ENCODE data around the gene AP5S1. TPM values are rescaled to one million over a fixed set of nuclear protein-coding genes. Genes with fewer than 3 reads are reported as not detected.
A peak's percentile ranks its signal among the peaks of the same experiment; 100 is the strongest.

AP5S1 gene
- total RNA-seq, 1 donor from 2014 or later = 6.1 TPM

DNA sequence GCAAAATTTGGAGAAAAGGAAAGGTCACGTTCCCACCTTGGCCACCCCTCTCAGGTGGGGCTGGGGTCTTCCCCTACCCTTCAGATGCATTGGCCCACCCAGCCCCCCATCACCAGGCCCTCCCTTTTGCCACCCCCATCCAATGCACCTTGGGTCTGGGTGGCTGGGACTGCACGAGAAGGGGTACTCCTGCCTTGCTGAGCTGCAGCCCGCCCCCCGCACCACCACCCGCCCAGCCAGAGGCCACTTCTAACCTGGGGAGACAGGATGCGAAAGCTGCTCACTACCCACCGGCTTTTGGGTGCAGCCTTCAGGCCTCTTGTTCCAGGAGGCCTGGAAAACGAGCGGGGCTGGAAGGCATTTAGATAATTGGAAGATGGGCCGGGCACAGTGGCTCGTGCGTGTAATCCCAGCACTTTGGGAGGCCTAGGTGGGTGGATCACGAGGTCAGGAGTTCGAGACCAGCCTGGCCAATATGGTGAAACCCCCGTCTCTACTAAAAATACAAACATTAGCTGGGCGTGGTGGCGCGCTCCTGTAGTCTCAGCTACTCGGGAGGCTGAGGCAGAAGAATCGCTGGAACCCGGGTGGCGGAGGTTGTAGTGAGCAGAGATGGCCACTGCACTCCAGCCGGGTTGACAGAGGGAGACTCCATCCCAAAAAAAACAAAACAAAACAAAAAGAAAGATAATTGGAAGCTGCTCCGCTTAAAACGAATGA, 25.5 kb upstream of the AP5S1 start:
- no peaks in the 10 kb centered on the region for H3K27me3 ChIP-seq
- intact Hi-C loops (cut with DNase I) = no loop called here
- H3K4me1 ChIP-seq = peaks cover 47% of the 10 kb centered on the region
- no peaks in the 10 kb centered on the region for H3K36me3 ChIP-seq
- TF ChIP-seq POLR2A (IDR thresholded peaks at IDR 0.05) (no peak), POLR2AphosphoS5 (IDR thresholded peaks at IDR 0.05; ENCODE audit: insufficient read depth in 1 of 2, low read depth in 1 of 2) (no peak)
- TF ChIP-seq, protein P1, sequence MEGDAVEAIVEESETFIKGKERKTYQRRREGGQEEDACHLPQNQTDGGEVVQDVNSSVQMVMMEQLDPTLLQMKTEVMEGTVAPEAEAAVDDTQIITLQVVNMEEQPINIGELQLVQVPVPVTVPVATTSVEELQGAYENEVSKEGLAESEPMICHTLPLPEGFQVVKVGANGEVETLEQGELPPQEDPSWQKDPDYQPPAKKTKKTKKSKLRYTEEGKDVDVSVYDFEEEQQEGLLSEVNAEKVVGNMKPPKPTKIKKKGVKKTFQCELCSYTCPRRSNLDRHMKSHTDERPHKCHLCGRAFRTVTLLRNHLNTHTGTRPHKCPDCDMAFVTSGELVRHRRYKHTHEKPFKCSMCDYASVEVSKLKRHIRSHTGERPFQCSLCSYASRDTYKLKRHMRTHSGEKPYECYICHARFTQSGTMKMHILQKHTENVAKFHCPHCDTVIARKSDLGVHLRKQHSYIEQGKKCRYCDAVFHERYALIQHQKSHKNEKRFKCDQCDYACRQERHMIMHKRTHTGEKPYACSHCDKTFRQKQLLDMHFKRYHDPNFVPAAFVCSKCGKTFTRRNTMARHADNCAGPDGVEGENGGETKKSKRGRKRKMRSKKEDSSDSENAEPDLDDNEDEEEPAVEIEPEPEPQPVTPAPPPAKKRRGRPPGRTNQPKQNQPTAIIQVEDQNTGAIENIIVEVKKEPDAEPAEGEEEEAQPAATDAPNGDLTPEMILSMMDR (IDR thresholded peaks at IDR 0.05) = no peak
- no peaks in the 10 kb centered on the region for H3K9me3 ChIP-seq
- peak overlapping the region; percentile 61 to 70 for H3K4me3 ChIP-seq
- DNase-seq (ENCODE audit: extremely low spot score in 2 of 2) = peak in 1 of 2 donors; percentile 87
- peak overlapping the region; percentile 95 for H3K27ac ChIP-seq

DNA sequence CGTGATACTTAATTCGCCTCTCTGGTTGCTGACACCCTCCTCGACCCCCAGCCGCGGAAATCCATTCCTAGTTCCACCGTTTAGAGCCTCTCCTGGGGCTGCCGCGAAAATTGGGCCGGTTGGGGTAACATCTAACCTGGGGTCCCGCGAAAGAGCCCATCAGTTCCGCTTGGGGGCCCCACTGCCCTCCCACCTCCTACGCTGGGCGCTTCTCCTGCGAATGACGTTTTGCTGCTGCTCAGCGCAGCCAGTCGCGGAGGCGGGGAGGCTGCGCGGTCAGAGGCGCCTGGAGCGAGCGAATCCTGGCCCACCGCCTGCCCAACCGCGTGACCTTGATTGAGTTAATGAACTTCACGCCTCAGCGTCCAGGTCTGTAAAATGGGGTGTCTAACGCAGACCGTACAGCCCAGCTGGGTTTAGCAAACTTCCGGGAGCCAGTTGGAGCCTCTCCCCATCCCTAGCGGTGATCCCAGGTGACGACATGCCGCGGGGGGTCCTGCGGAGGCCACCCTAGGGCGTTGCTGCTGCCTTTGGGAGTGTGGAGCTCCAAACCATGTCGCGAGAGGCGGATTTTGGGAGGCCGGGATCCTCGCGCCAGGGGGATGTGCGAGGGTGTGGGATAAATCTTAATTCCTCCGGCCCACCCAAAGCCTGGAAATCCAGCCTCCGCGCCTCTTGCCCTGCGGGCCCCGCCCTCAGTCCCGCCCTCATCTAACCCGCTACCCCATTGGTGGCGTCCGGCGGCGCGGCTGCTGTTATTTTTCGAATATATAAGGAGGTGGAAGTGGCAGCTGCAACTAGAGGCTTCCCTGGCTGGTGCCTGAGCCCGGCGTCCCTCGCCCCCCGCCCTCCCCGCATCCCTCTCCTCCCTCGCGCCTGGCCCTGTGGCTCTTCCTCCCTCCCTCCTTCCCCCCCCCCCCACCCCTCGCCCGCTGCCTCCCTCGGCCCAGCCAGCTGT, 24.6 kb upstream of the AP5S1 start, which contains the start of gene CDC25B:
TSS of gene CDC25B (plus strand) at position 800 of the 958 bp plus-strand sequence. CDS start 222 bp downstream, outside the sequence.
- peak in 1 of 2 donors; percentile 68 for TF ChIP-seq POLR2A (IDR thresholded peaks at IDR 0.05)
- TF ChIP-seq, protein P1 (IDR thresholded peaks at IDR 0.05) = peak in 2 of 3 experiments; percentile 58 to 89
- TF ChIP-seq POLR2AphosphoS5 (IDR thresholded peaks at IDR 0.05; ENCODE audit: insufficient read depth in 1 of 2, low read depth in 1 of 2) = peak; percentile 67 to 97
- H3K9me3 ChIP-seq = no peaks in the 10 kb centered on the region

DNA sequence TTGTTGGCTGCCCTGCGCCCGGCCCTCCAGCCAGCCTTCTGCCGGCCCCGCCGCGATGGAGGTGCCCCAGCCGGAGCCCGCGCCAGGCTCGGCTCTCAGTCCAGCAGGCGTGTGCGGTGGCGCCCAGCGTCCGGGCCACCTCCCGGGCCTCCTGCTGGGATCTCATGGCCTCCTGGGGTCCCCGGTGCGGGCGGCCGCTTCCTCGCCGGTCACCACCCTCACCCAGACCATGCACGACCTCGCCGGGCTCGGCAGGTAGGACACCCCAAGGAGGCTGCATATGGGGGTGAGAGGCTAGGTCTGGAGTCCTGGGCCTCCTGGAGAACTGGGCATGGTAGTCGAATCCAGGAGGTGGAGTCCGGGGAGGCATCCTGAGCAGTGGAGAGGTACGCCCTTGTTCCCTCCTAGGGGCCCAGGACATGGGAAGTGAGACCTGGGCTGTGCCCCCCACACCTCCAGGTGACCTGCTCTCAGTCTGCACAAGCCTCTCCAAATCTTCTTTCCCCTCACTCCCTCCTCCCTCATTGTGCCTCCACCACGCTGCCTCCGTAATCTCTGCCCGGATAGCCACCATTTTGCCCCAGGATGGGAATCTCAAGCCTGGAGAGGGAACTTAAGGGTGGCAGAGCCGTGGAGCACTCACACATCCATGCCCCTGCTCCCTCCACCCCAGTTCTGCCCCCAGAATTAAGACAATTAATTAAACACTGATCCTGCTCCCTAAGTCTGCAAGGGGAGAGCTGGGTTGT, 23.7 kb upstream of the AP5S1 start:
- H3K4me1 ChIP-seq = peaks cover 47% of the 10 kb centered on the region
- no peak for TF ChIP-seq POLR2AphosphoS5 (IDR thresholded peaks at IDR 0.05; ENCODE audit: insufficient read depth in 1 of 2, low read depth in 1 of 2)
- no peak for TF ChIP-seq POLR2A (IDR thresholded peaks at IDR 0.05)
- TF ChIP-seq, protein P1 (IDR thresholded peaks at IDR 0.05) = no peak
- intact Hi-C loops (cut with DNase I) = no loop called here

More for the DNA sequence above, 24.6 kb upstream of the AP5S1 start, which contains the start of gene CDC25B:
- H3K4me3 ChIP-seq = peak within 1 kb of the TSS; percentile 61 to 70
- peaks cover 0 to 7% of the 10 kb centered on the region in 2 donors for H3K36me3 ChIP-seq
- peaks cover 47% of the 10 kb centered on the region for H3K4me1 ChIP-seq
- intact Hi-C loops (cut with DNase I) = no loop called here
- H3K27me3 ChIP-seq = no peaks in the 10 kb centered on the region
- peak within 1 kb of the TSS; percentile 95 for H3K27ac ChIP-seq
- DNase-seq (ENCODE audit: extremely low spot score in 2 of 2) = peak in 1 of 2 donors; percentile 93

DNA sequence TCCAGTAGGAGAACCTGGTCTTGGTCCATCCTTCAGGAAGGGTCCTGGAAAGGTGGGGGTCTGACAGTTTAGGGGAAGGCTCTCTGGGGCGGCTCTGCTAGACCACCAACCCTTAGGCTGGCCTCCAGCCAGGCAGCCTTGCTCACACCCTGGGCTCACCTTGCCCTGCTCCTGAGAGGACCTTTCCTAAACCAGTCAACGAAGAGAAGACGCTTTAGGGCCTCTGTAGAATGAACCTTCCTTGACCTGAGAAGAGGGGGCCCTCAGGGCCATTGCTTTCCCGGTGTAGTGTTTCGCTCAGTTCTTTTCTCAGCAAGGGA, 23.2 kb upstream of the AP5S1 start:
- H3K4me3 ChIP-seq = peak overlapping the region in 1 of 2 donors; percentile 61
- intact Hi-C loops (cut with DNase I) = no loop called here
- no peak for DNase-seq (ENCODE audit: extremely low spot score in 2 of 2)
- TF ChIP-seq POLR2A (IDR thresholded peaks at IDR 0.05) (no peak), POLR2AphosphoS5 (IDR thresholded peaks at IDR 0.05; ENCODE audit: insufficient read depth in 1 of 2, low read depth in 1 of 2) (no peak)
- TF ChIP-seq, protein P1 (IDR thresholded peaks at IDR 0.05) = no peak
- peak overlapping the region; percentile 95 for H3K27ac ChIP-seq
- H3K36me3 ChIP-seq = peaks cover 0 to 21% of the 10 kb centered on the region in 2 donors
- H3K9me3 ChIP-seq = no peaks in the 10 kb centered on the region
- peaks cover 47% of the 10 kb centered on the region for H3K4me1 ChIP-seq
- no peaks in the 10 kb centered on the region for H3K27me3 ChIP-seq

More for the DNA sequence above, 23.7 kb upstream of the AP5S1 start:
- H3K27me3 ChIP-seq = no peaks in the 10 kb centered on the region
- peaks cover 0 to 16% of the 10 kb centered on the region in 2 donors for H3K36me3 ChIP-seq
- DNase-seq (ENCODE audit: extremely low spot score in 2 of 2) = peak in 1 of 2 donors; percentile 88
- H3K4me3 ChIP-seq = peak overlapping the region; percentile 61 to 70
- peak overlapping the region; percentile 95 for H3K27ac ChIP-seq
- H3K9me3 ChIP-seq = no peaks in the 10 kb centered on the region

All from vagina (tissue), 2 donors.